ENCODE measurements around the gene SLC7A8.

- TF ChIP-seq CTCF (conservative IDR thresholded peaks at IDR 0.05; ENCODE audit: low read depth, low read length), result no peak
- TF ChIP-seq MAFK (IDR thresholded peaks at IDR 0.05; ENCODE audit: low read depth, low read length), result no peak
- no peak for TF ChIP-seq POLR2A (IDR thresholded peaks at IDR 0.05; ENCODE audit: low read depth, low read length)
These were observed 23.1 kb upstream of the SLC7A8 start for GRCh38 chr14:23206422-23207145.

Data from IMR-90 (cell line).